MCF 10A (cell line): ENCODE measurements around the gene COL27A1. TPM values are rescaled to one million over a fixed set of nuclear protein-coding genes. Genes with fewer than 3 reads are reported as not detected.

Experiments
- BruUV-seq: library from RNA; stranded (reverse); fragments of 400-500 nt; replicated peaks from 2 replicates; lab custom pipeline; 2021; lab: Mats Ljungman, UMichigan
- CTCF ChIA-PET: fragments of 300-600 bp; sonication (Branson Sonifier 250); formaldehyde crosslinking; extraction: SDS; loops from one replicate; lab custom pipeline; 2021; ENCODE audit warnings: antibody characterized with exemption, inconsistent platforms; lab: Yijun Ruan, JAX
- POLR2A ChIA-PET: fragments of 300-600, 350-650 bp; sonication (Branson Sonifier 250); formaldehyde crosslinking; extraction: SDS; loops from one replicate; lab custom pipeline; 2020; ENCODE audit warnings: antibody characterized with exemption, inconsistent platforms; lab: Yijun Ruan, JAX
- DNase-seq: peaks from one replicate; pipeline ENCODE4 v3.0.0-alpha.2; 2018; ENCODE audit not compliant: unreplicated experiment
- H3K27ac Mint-ChIP-seq: one replicate; pipeline ENCODE4 v1.8.0; 2022; ENCODE audit warnings: mild to moderate bottlenecking, low read depth, mixed read lengths; ENCODE audit not compliant: unreplicated experiment
- H3K27me3 Mint-ChIP-seq: one replicate; pipeline ENCODE4 v1.8.0; 2022; ENCODE audit warnings: mixed read lengths; ENCODE audit not compliant: insufficient read depth, unreplicated experiment
- H3K36me3 Mint-ChIP-seq: one replicate; pipeline ENCODE4 v1.8.0; 2022; ENCODE audit warnings: mild to moderate bottlenecking, moderate library complexity, mixed read lengths; ENCODE audit not compliant: insufficient read depth, unreplicated experiment
- H3K4me1 Mint-ChIP-seq: one replicate; pipeline ENCODE4 v1.8.0; 2022; ENCODE audit warnings: mixed read lengths; ENCODE audit not compliant: insufficient read depth, unreplicated experiment
- H3K4me3 Mint-ChIP-seq: one replicate; pipeline ENCODE4 v1.8.0; 2022; ENCODE audit warnings: mild to moderate bottlenecking, moderate library complexity, mixed read lengths; ENCODE audit not compliant: unreplicated experiment
- H3K9me3 Mint-ChIP-seq: one replicate; pipeline ENCODE4 v1.8.0; 2022; ENCODE audit warnings: mixed read lengths; ENCODE audit not compliant: unreplicated experiment
- CTCF ChIP-seq: fragments of 200-600 bp; IDR thresholded peaks from one replicate; pipeline ENCODE4 v1.8.0; 2022; ENCODE audit warnings: antibody characterized with exemption, mild to moderate bottlenecking; ENCODE audit not compliant: unreplicated experiment
- intact Hi-C: fragments of 100-400 bp; cut with micrococcal nuclease; formaldehyde crosslinking; loops from 2 replicates; pipeline ENCODE4 v1.14.1; 2022
- total RNA-seq: library from RNA; stranded (reverse); gene quantifications from 2 replicates; pipeline ENCODE4 v1.2.3, GENCODE V29; 2022

Gene COL27A1
- total RNA-seq, 1 experiment from 2014 or later, result 2.9 TPM

GRCh38 chr9:114216976-114217375 lies 61.6 kb downstream of the COL27A1 start:
- CTCF ChIA-PET, result interaction anchor here (0.6 to 1.4 kb wide), 3 partner anchors 40 to 682 kb away, joined by 4 to 7 read pairs (median 5); no protein-coding TSS in a partner anchor
- intact Hi-C loops, result no loop called here
- no TSS peak for BruUV-seq
- no peak for TF ChIP-seq CTCF
- H3K36me3 Mint-ChIP-seq, result no peaks in the 10 kb centered on the region
- POLR2A ChIA-PET, result no interaction called here
- no peak for DNase-seq
- H3K27ac Mint-ChIP-seq, result no peak overlapping the region
- no peaks in the 10 kb centered on the region for H3K4me1 Mint-ChIP-seq
- no peaks in the 10 kb centered on the region for H3K9me3 Mint-ChIP-seq
- H3K27me3 Mint-ChIP-seq, result no peaks in the 10 kb centered on the region
- no peak overlapping the region for H3K4me3 Mint-ChIP-seq

- intact Hi-C loops, result no loop called here
- BruUV-seq, result no TSS peak
- DNase-seq, result no peak
- Mint-ChIP-seq H3K27me3 (no peaks in the 10 kb centered on the region), H3K27ac (no peak overlapping the region), H3K4me3 (no peak overlapping the region), H3K36me3 (no peaks in the 10 kb centered on the region), H3K4me1 (no peaks in the 10 kb centered on the region), H3K9me3 (no peaks in the 10 kb centered on the region)
- POLR2A ChIA-PET, result interaction anchor here (0.7 kb wide), 1 partner anchor 13 kb away, joined by 3 read pairs; no protein-coding TSS in a partner anchor
- CTCF ChIA-PET, result interaction anchor here (0.5 to 1.3 kb wide), 7 partner anchors 37 to 767 kb away, joined by 3 to 4 read pairs (median 3); no protein-coding TSS in a partner anchor
- TF ChIP-seq CTCF, result no peak
Measured at GRCh38 chr9:114218264-114219120, 63.2 kb downstream of the COL27A1 start.

- intact Hi-C loops, result no loop called here
- Mint-ChIP-seq H3K27me3 (no peaks in the 10 kb centered on the region), H3K4me3 (no peak overlapping the region), H3K9me3 (no peaks in the 10 kb centered on the region), H3K4me1 (no peaks in the 10 kb centered on the region), H3K36me3 (no peaks in the 10 kb centered on the region), H3K27ac (no peak overlapping the region)
- POLR2A ChIA-PET, result no interaction called here
- TF ChIP-seq CTCF, result no peak
- BruUV-seq, result no TSS peak
- CTCF ChIA-PET, result no interaction called here
- DNase-seq, result no peak
Measured at GRCh38 chr9:114220061-114220541, 64.8 kb downstream of the COL27A1 start.

GRCh38 chr9:114221706-114222465 lies 66.5 kb downstream of the COL27A1 start:
- H3K4me3 Mint-ChIP-seq, result no peak overlapping the region
- no peaks in the 10 kb centered on the region for H3K27me3 Mint-ChIP-seq
- TF ChIP-seq CTCF, result no peak
- BruUV-seq, result no TSS peak
- ChIA-PET CTCF (interaction anchor here (0.6 kb wide), 1 partner anchor 69 kb away, joined by 3 read pairs; no protein-coding TSS in a partner anchor), POLR2A (interaction anchor here (0.6 kb wide), 1 partner anchor 139 kb away, joined by 3 read pairs; no protein-coding TSS in a partner anchor)
- H3K27ac Mint-ChIP-seq, result no peak overlapping the region
- no peak for DNase-seq
- H3K4me1 Mint-ChIP-seq, result no peaks in the 10 kb centered on the region
- H3K36me3 Mint-ChIP-seq, result no peaks in the 10 kb centered on the region
- intact Hi-C loops, result no loop called here
- H3K9me3 Mint-ChIP-seq, result no peaks in the 10 kb centered on the region
